Measurements from ENCODE around the gene DEGS2.

The DEGS2 gene

GRCh38 chr14:100108840-100109593, 50.4 kb downstream of the DEGS2 start:
- no peak for DNase-seq

- DNase-seq: peak; percentile 61
Observed at GRCh38 chr14:100108042-100108825, 51.2 kb downstream of the DEGS2 start.

GRCh38 chr14:100107236-100107635, 52.2 kb downstream of the DEGS2 start:
- no peak for DNase-seq

GRCh38 chr14:100106250-100107112, 53.0 kb downstream of the DEGS2 start:
- no peak for DNase-seq

GRCh38 chr14:100105357-100106169, 53.9 kb downstream of the DEGS2 start:
- DNase-seq: no peak

GRCh38 chr14:100104523-100105300, 54.7 kb downstream of the DEGS2 start:
- no peak for DNase-seq

GRCh38 chr14:100104006-100104352, 55.5 kb downstream of the DEGS2 start:
- no peak for DNase-seq

GRCh38 chr14:100103250-100104005, 56.0 kb downstream of the DEGS2 start:
- DNase-seq: no peak

- DNase-seq: no peak
Observed at GRCh38 chr14:100102156-100102785, 57.2 kb downstream of the DEGS2 start.

GRCh38 chr14:100100032-100100703, 59.3 kb downstream of the DEGS2 start:
- DNase-seq: no peak

- DNase-seq: no peak
Observed at GRCh38 chr14:100098171-100098570, 61.3 kb downstream of the DEGS2 start.

GRCh38 chr14:100096656-100097055, 62.8 kb downstream of the DEGS2 start:
- DNase-seq: no peak

Measured in NCI-H1092 treated with DMSO at 0.1 percent for 48 hours (cell line).